ENCODE measurements around the gene CYTH4. TPM values are rescaled to one million over a fixed set of nuclear protein-coding genes. Genes with fewer than 3 reads are reported as not detected.
"Not testable (repeated sequence)": the region's sequence is repeated elsewhere in the genome, so short reads cannot be mapped to it uniquely, and the experiment has no call there.

Gene CYTH4
- total RNA-seq, result not detected
- not detected for polyA plus RNA-seq (2013, experiment 1 of 2)
- not detected for polyA plus RNA-seq (2013, experiment 2 of 2)
- long read RNA-seq, experiment 1, result 0 reads
- long read RNA-seq, experiment 2, result 0 reads
- long read RNA-seq, experiment 3, result 0 reads
- long read RNA-seq, experiment 4, result 0 reads

- peaks cover 2% of the 10 kb centered on the region for H3K27me3 Mint-ChIP-seq (ENCODE audit: insufficient read depth)
- Histone ChIP-seq H3K9me3 (ENCODE audit: control insufficient read depth, low read length) (no peaks in the 10 kb centered on the region), H3K4me3 (ENCODE audit: low read length) (no peak within 1 kb of the TSS), H3K27ac (ENCODE audit: low read depth, low read length) (no peak within 1 kb of the TSS), H3K4me1 (ENCODE audit: control insufficient read depth, insufficient read depth, low read length) (no peaks in the 10 kb centered on the region), H3K27me3 (ENCODE audit: control insufficient read depth, insufficient read depth, low read length, poor library complexity, severe bottlenecking) (no peaks in the 10 kb centered on the region), H3K9ac (ENCODE audit: extremely low read depth, low read length, poor library complexity, severe bottlenecking) (no peak within 1 kb of the TSS), H3K36me3 (ENCODE audit: control insufficient read depth, insufficient read depth, low read length) (no peaks in the 10 kb centered on the region)
- H3K4me1 Mint-ChIP-seq, result peaks cover 4% of the 10 kb centered on the region
- TF ChIP-seq, protein P1, sequence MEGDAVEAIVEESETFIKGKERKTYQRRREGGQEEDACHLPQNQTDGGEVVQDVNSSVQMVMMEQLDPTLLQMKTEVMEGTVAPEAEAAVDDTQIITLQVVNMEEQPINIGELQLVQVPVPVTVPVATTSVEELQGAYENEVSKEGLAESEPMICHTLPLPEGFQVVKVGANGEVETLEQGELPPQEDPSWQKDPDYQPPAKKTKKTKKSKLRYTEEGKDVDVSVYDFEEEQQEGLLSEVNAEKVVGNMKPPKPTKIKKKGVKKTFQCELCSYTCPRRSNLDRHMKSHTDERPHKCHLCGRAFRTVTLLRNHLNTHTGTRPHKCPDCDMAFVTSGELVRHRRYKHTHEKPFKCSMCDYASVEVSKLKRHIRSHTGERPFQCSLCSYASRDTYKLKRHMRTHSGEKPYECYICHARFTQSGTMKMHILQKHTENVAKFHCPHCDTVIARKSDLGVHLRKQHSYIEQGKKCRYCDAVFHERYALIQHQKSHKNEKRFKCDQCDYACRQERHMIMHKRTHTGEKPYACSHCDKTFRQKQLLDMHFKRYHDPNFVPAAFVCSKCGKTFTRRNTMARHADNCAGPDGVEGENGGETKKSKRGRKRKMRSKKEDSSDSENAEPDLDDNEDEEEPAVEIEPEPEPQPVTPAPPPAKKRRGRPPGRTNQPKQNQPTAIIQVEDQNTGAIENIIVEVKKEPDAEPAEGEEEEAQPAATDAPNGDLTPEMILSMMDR (conservative IDR thresholded peaks at IDR 0.05), result no peak
- no peak within 1 kb of the TSS for H3K4me3 Mint-ChIP-seq
- H3K27ac Mint-ChIP-seq, result no peak within 1 kb of the TSS
- WGBS, 2 experiments (ENCODE audit: insufficient coverage in 1 of 2, insufficient read length in 1 of 2), result 76 to 80% methylated on average over 9 to 12 of the region's 12 CpGs
- no peak for DNase-seq
- H3K36me3 Mint-ChIP-seq (ENCODE audit: low read depth), result no peaks in the 10 kb centered on the region
- H3K9me3 Mint-ChIP-seq, result no peaks in the 10 kb centered on the region
Observed at GRCh38 chr22:37282385-37282677, at the start of gene CYTH4. TSS of gene CYTH4 (plus strand) at chr22:37282508. CDS start at chr22:37282570, 62 bp downstream.

DNA sequence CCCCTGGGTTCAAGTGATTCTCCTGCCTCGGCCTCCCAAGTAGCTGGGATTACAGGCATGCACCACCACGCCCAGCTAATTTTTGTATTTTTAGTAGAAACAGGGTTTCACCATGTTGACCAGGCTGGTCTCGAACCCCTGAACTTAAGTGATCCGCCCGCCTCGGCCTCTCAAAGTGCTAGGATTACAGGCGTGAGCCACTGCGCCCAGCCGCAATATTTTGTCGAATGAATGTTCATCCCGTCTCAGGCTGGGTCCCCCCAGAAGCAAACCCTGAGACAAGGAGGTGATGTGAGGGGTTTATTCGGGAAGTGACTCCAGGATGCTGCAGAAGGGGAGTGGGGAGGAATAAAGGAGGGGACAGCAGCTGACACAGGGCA, 48.9 kb upstream of the CYTH4 start:
- H3K4me1 Mint-ChIP-seq; H3K36me3 Mint-ChIP-seq (ENCODE audit: low read depth); H3K27me3 ChIP-seq (ENCODE audit: control insufficient read depth, insufficient read depth, low read length, poor library complexity, severe bottlenecking); H3K4me3 ChIP-seq (ENCODE audit: low read length); H3K9me3 Mint-ChIP-seq; H3K4me3 Mint-ChIP-seq; H3K9me3 ChIP-seq (ENCODE audit: control insufficient read depth, low read length); H3K9ac ChIP-seq (ENCODE audit: extremely low read depth, low read length, poor library complexity, severe bottlenecking); H3K4me1 ChIP-seq (ENCODE audit: control insufficient read depth, insufficient read depth, low read length); DNase-seq; H3K27ac ChIP-seq (ENCODE audit: low read depth, low read length); H3K27me3 Mint-ChIP-seq (ENCODE audit: insufficient read depth); H3K36me3 ChIP-seq (ENCODE audit: control insufficient read depth, insufficient read depth, low read length); H3K27ac Mint-ChIP-seq: not testable (repeated sequence)
- WGBS, 2 experiments (ENCODE audit: insufficient coverage in 1 of 2, insufficient read length in 1 of 2), result 94% methylated on average over 9 to 12 of the region's 12 CpGs

- no peak overlapping the region for H3K9ac ChIP-seq (ENCODE audit: extremely low read depth, low read length, poor library complexity, severe bottlenecking)
- Mint-ChIP-seq H3K4me1 (peaks cover 8% of the 10 kb centered on the region), H3K27ac (no peak overlapping the region), H3K9me3 (no peaks in the 10 kb centered on the region), H3K27me3 (ENCODE audit: insufficient read depth) (no peaks in the 10 kb centered on the region), H3K36me3 (ENCODE audit: low read depth) (no peaks in the 10 kb centered on the region), H3K4me3 (no peak overlapping the region)
- H3K4me3 ChIP-seq (ENCODE audit: low read length), result no peak overlapping the region
- DNase-seq, result peak; percentile 40
- H3K9me3 ChIP-seq (ENCODE audit: control insufficient read depth, low read length), result no peaks in the 10 kb centered on the region
- 87 to 93% methylated on average over 21 to 27 of the region's 27 CpGs for WGBS, 2 experiments (ENCODE audit: insufficient coverage in 1 of 2, insufficient read length in 1 of 2)
- TF ChIP-seq, protein P1 (conservative IDR thresholded peaks at IDR 0.05), result no peak
- no peak overlapping the region for H3K27ac ChIP-seq (ENCODE audit: low read depth, low read length)
- no peaks in the 10 kb centered on the region for H3K36me3 ChIP-seq (ENCODE audit: control insufficient read depth, insufficient read depth, low read length)
- no peaks in the 10 kb centered on the region for H3K4me1 ChIP-seq (ENCODE audit: control insufficient read depth, insufficient read depth, low read length)
- no peaks in the 10 kb centered on the region for H3K27me3 ChIP-seq (ENCODE audit: control insufficient read depth, insufficient read depth, low read length, poor library complexity, severe bottlenecking)
Observed at GRCh38 chr22:37233751-37234631, 48.3 kb upstream of the CYTH4 start.
